Stromal cell of bone marrow (primary cell): ENCODE results near the gene UBE2D1.

ENCODE experiments used
- DNase-seq: peaks from one replicate; pipeline ENCODE4 v3.0.0-alpha.2; 2012; ENCODE audit warnings: low read depth

Gene UBE2D1

DNA sequence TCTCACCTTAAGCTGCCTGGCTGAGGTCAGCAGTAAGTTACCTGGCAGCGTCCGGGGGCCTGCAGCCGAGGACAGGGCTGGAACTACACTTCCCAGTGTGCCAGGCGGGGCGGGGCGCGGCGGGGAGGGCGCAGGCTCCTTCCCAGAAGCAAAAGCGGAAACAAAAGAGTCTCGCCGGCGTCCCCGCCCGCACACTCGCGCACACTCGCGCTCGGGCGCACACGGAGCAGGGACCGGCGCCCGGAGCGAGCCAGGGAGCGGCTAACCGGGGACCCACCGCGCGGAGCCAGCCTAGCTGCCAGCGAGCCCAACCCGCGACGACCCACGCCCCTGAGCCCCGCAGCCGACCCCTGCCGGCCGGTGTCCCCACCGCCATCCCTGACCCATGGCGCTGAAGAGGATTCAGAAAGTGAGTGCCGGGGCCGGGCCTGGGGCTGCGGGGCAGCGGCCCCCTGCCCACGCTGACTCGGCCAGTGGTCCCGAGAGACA lies at the start of gene UBE2D1:
Gene UBE2D1, plus strand, starts transcription at position 190 of the 489 bp plus-strand sequence. Its CDS starts 196 bp downstream, at position 386.
- DNase-seq, result peak; percentile 61

DNA sequence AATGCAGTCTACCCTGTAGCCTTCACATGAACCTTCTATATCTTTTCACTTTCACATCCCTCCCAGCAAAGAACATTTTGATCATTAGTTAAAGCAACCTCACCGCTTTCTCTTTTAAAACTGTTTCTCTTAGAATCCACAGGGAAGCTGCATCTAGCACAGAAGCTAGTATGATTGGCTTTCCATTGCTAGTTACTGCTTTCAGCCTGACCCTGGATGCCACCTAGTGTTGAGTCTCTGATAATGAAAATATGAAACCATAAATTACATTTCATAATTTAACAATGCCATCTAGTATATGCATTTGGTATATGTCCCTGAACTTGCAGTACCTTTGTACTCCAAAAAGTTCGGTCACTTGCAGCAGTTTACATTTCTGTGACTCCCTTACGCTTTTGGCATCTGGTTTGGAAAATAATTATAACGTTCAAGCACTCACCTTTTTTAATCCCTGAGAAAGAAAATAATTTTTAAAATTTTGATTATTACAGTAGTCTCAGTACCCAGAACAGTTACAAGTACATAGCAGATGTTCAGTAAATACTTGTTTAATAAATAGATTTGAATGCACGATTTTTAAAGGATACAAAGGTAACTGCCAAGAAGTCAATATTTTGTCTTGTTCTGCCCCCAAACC lies 43.1 kb upstream of the UBE2D1 start:
- DNase-seq, result peak; percentile 49

DNA sequence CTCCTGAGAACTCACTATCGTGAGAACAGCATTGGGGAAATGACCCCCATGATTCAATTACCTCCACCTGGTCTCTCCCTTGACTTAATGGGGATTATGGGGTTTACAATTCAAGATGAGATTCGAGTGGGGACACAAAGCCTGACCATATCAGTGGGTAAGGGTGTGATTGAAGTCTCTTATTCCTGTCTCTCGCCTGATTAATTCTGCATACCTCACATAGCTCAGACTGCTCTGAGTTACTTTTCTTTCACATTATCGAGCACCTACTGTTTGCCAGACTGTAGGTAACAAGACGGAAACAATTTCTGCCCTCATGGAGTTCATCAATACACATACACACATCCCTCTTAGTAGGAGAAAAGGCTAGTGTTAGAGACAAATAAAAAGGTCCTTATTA lies 40.8 kb upstream of the UBE2D1 start:
- no peak for DNase-seq

- DNase-seq, result peak; percentile 22
These were observed 35.2 kb upstream of the UBE2D1 start for GRCh38 chr10:58299580-58299979.

DNA sequence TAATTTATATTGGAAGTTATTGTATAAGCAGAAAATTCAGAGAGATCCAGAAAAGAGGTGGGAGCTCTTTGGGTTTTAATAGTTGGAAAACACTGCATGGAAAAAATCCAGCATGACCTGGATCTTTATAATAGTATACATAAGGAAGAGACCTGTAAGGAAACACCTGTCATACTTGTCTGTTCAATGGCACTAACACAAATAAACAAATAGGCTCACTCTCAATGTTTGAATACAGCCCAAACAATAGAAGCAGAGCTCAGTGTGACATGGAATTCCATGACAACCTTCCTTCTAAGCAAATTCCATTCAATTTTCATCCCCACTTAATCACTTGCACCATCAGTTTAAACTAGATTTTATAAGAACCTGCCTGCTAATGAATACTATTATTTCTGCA lies 34.1 kb upstream of the UBE2D1 start:
- no peak for DNase-seq

- no peak for DNase-seq
These were observed 32.6 kb upstream of the UBE2D1 start for GRCh38 chr10:58302254-58302653.

- DNase-seq, result no peak
These were observed 30.6 kb upstream of the UBE2D1 start for GRCh38 chr10:58304099-58304633.

DNA sequence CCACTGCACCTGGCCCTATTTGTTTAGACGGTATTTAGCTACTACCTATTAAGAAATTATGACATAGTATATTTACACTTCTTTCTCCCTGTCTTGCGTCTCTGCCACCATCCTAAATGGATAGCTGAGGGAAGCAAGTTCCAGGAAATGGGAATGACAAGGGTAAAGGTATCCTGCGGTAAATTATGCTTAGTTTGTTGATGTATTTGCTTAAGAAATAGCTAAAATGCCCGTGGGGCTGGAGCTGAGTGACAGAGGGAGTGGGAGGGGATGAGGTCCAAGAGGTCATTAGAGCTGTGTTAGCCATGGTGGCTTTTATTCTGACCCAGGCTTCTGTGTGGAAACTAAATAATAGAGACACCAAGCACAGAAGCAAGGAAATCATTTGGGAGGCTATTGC lies 29.0 kb upstream of the UBE2D1 start:
- DNase-seq, result no peak

DNA sequence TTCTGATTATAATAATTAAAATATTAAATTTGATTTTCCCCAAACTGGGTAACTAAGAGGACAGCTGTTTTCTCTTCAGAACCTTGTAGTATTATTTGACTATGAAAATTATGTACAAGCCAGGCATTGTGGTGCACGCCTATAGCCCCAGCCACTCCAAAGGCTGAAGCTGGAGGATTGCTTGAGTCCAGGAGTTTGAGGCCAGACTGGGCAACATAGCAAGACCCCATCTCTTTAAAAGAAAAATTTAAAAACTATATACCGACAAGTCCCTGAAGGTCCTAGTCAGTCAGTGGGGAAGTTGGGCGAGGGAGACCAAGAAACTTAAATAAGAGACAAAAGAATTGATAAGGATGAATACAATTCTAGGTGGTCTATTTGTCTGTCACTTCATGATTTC lies 27.1 kb upstream of the UBE2D1 start:
- no peak for DNase-seq

DNA sequence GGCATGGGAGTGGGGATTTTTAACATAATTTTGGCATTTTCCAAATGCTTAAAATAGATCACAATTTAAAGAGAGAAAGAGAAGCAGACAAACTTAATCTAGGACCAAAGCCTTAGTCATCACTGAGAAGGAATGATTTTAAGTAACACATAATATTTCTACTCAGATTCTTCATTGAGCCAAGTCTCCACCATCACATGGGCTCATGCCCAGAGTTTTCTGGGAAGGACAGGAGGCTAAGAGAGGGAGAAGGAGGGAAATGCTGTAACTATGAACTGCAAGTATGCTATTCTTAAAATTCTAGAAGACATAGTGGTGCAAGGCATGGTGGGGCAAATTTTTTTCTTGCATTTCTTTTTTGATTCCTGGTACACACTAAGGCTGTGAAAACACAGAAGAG lies 23.8 kb upstream of the UBE2D1 start:
- no peak for DNase-seq

GRCh38 chr10:58316874-58317273 lies 17.9 kb upstream of the UBE2D1 start:
- DNase-seq, result no peak

GRCh38 chr10:58318346-58318745 lies 16.5 kb upstream of the UBE2D1 start:
- DNase-seq, result no peak

GRCh38 chr10:58319599-58319998 lies 15.2 kb upstream of the UBE2D1 start:
- DNase-seq, result no peak

GRCh38 chr10:58320351-58321049 lies 14.3 kb upstream of the UBE2D1 start:
- DNase-seq, result no peak

- DNase-seq, result no peak
These were observed 12.6 kb upstream of the UBE2D1 start for GRCh38 chr10:58322072-58322834.

DNA sequence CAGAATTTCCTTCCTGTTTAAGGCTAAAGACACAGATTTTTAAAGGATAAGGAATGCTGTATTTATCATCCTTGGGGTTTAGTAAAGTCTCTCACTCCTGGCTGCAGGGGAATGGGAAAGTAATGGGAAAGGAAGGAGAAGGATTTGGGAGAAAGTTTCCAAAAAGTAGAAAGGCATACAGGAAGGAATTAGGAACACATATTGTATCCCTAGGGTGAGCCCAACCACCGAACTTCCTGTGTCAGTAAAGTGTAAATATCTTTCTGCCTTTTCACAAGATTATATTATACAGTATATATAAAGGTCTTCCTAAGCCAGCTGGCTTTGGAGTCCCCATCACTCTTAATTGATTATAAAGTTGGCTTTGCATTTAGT lies 12.0 kb upstream of the UBE2D1 start:
- no peak for DNase-seq

DNA sequence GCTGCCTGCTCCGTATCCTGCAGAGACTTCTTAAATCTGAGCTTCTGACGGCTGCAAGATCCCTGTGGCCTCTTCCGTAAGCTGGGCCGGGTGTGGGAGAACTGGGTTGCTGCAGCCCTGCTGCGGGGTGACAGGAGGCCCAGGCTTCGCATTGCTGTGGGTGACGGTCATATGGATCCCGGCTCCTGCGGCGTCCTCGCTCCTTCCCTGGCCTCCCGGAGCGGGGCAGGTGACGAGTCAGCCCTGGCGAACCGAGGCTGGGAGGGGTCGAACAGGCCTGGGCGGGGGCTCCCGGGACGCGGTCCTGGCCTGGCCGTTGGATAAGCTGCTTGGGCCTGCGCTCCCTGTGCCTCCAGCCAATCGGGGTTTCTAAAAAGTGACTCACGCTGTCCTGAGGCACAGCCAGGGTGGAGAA lies 7.8 kb upstream of the UBE2D1 start:
- no peak for DNase-seq

- DNase-seq, result no peak
These were observed 6.6 kb upstream of the UBE2D1 start for GRCh38 chr10:58328233-58328632.

DNA sequence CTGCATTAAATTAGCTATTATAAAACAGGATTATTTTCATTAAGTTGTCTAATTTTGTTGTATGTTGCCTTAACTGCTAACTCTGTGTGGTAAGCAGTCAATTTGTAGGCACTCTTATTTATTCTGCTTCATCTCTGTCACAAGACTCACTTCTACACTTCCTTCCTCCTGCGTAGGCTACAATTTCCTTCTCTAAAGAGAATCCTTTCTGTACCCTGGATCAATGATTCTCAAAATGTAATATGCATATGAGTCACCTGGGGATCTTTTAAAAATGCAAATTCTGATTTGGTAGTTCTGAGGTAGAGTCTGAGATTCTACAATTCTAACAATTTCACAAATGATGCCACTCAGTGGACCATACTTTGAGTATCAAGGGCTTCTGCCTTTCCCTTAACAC lies 4.4 kb upstream of the UBE2D1 start:
- DNase-seq, result no peak

GRCh38 chr10:58331646-58332045 lies 3.2 kb upstream of the UBE2D1 start:
- DNase-seq, result no peak

DNA sequence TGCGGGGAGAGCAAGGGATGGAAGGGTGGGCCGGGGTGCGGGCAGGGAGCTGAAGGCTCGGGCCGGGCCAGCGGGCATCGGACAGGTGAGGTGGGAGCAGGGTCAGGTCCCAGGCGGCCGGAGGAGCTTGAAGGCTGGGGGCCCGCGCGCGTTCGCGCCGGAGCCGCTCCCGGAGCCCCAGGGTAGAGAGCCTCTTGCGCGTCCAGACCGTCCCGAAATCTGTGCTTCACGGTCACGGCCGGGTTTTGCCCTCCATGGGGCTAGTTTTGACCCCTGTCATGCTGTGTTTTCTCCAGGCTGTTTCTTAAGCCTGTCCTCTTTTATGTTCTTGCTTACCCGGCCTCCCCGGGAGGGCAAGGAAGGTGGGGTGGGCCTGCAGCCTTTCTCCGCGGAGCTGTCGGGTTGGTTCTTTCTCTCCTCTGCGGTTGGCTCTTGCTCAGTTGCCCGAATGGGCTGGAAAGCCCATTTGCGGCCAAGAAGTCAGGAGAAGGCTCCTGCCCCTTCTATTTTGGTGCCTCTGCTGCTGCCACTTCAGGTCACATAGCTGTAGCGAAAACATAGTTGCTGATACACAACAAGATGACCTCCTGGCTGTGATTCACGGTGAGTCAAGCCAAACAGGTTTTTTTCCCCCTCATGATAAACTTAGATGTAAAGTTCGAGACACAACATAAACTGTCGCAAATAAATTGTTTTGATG lies 650 bp downstream of the UBE2D1 start:
- DNase-seq, result no peak

GRCh38 chr10:58336242-58336641 lies 1.4 kb downstream of the UBE2D1 start:
- no peak for DNase-seq
